NB4 (cell line): ENCODE measurements around the gene KIAA1549.

Experiments used
- CTCF ChIP-seq: IDR thresholded peaks from one replicate; pipeline ENCODE4 v1.5.1; 2012; ENCODE audit warnings: low read depth, low read length
- MAX ChIP-seq: IDR thresholded peaks from 2 replicates; pipeline ENCODE4 v1.6.1; 2011; ENCODE audit warnings: low read depth, low read length
- MYC ChIP-seq: IDR thresholded peaks from 2 replicates; pipeline ENCODE4 v1.6.1; 2011; ENCODE audit warnings: low read depth, low read length
- POLR2A ChIP-seq: IDR thresholded peaks from 2 replicates; pipeline ENCODE4 v1.6.1; 2011; ENCODE audit warnings: mild to moderate bottlenecking; ENCODE audit not compliant: insufficient read length; ENCODE audit errors: extremely low read depth

GRCh38 chr7:138944592-138944991 is 36.6 kb downstream of the KIAA1549 start:
- TF ChIP-seq CTCF = no peak
- no peak for TF ChIP-seq POLR2A
- TF ChIP-seq MAX = no peak
- TF ChIP-seq MYC = no peak
